ENCODE measurements around the gene ZCWPW2.

Gene ZCWPW2

GRCh38 chr3:28502397-28502937 is 153.9 kb downstream of the ZCWPW2 start:
- TF ChIP-seq EZH2phosphoT487 (IDR thresholded peaks at IDR 0.05; ENCODE audit: borderline replicate concordance, low read length) (no peak), CTCF (IDR thresholded peaks at IDR 0.05; ENCODE audit: low read depth, low read length, poor library complexity, severe bottlenecking) (no peak)
- Histone ChIP-seq H3K9me2 (replicated peaks; ENCODE audit: control insufficient read depth, low read length) (no peaks in the 10 kb centered on the region), H3K4me2 (ENCODE audit: low read length) (no peak overlapping the region), H3K36me3 (ENCODE audit: control insufficient read depth, low read length) (no peaks in the 10 kb centered on the region), H3K27ac (ENCODE audit: low read depth, low read length) (no peak overlapping the region), H3K9me3 (ENCODE audit: control insufficient read depth, insufficient read depth, low read length) (no peaks in the 10 kb centered on the region), H3K79me2 (ENCODE audit: control insufficient read depth, low read length) (no peaks in the 10 kb centered on the region), H3K27me3 (ENCODE audit: control insufficient read depth, low read length) (no peaks in the 10 kb centered on the region), H4K20me1 (ENCODE audit: control insufficient read depth, insufficient read depth, low read depth, low read length) (no peaks in the 10 kb centered on the region), H3K4me3 (ENCODE audit: low read length) (no peak overlapping the region), H3F3A (ENCODE audit: control insufficient read depth, insufficient read depth) (no peaks in the 10 kb centered on the region), H3K4me1 (ENCODE audit: control insufficient read depth, low read length) (no peaks in the 10 kb centered on the region)

GRCh38 chr3:28504976-28505375 is 156.5 kb downstream of the ZCWPW2 start:
- Histone ChIP-seq H3K79me2 (ENCODE audit: control insufficient read depth, low read length) (no peaks in the 10 kb centered on the region), H3K9me3 (ENCODE audit: control insufficient read depth, insufficient read depth, low read length) (no peaks in the 10 kb centered on the region), H3K9me2 (replicated peaks; ENCODE audit: control insufficient read depth, low read length) (no peaks in the 10 kb centered on the region), H3K4me1 (ENCODE audit: control insufficient read depth, low read length) (no peaks in the 10 kb centered on the region), H3K4me2 (ENCODE audit: low read length) (no peak overlapping the region), H3K27ac (ENCODE audit: low read depth, low read length) (no peak overlapping the region), H4K20me1 (ENCODE audit: control insufficient read depth, insufficient read depth, low read depth, low read length) (no peaks in the 10 kb centered on the region), H3K4me3 (ENCODE audit: low read length) (no peak overlapping the region), H3F3A (ENCODE audit: control insufficient read depth, insufficient read depth) (no peaks in the 10 kb centered on the region), H3K27me3 (ENCODE audit: control insufficient read depth, low read length) (no peaks in the 10 kb centered on the region), H3K36me3 (ENCODE audit: control insufficient read depth, low read length) (no peaks in the 10 kb centered on the region)
- no peak for TF ChIP-seq CTCF (IDR thresholded peaks at IDR 0.05; ENCODE audit: low read depth, low read length, poor library complexity, severe bottlenecking)
- TF ChIP-seq EZH2phosphoT487 (IDR thresholded peaks at IDR 0.05; ENCODE audit: borderline replicate concordance, low read length): no peak

- Histone ChIP-seq H4K20me1 (ENCODE audit: control insufficient read depth, insufficient read depth, low read depth, low read length) (no peaks in the 10 kb centered on the region), H3K9me3 (ENCODE audit: control insufficient read depth, insufficient read depth, low read length) (no peaks in the 10 kb centered on the region), H3K4me1 (ENCODE audit: control insufficient read depth, low read length) (no peaks in the 10 kb centered on the region), H3K36me3 (ENCODE audit: control insufficient read depth, low read length) (no peaks in the 10 kb centered on the region), H3K4me2 (ENCODE audit: low read length) (no peak overlapping the region), H3F3A (ENCODE audit: control insufficient read depth, insufficient read depth) (no peaks in the 10 kb centered on the region), H3K79me2 (ENCODE audit: control insufficient read depth, low read length) (no peaks in the 10 kb centered on the region), H3K4me3 (ENCODE audit: low read length) (no peak overlapping the region), H3K27ac (ENCODE audit: low read depth, low read length) (no peak overlapping the region), H3K27me3 (ENCODE audit: control insufficient read depth, low read length) (no peaks in the 10 kb centered on the region), H3K9me2 (replicated peaks; ENCODE audit: control insufficient read depth, low read length) (no peaks in the 10 kb centered on the region)
- TF ChIP-seq CTCF (IDR thresholded peaks at IDR 0.05; ENCODE audit: low read depth, low read length, poor library complexity, severe bottlenecking) (no peak), EZH2phosphoT487 (IDR thresholded peaks at IDR 0.05; ENCODE audit: borderline replicate concordance, low read length) (no peak)
Observed at GRCh38 chr3:28521663-28522062, 173.1 kb downstream of the ZCWPW2 start.
